Right lobe of liver (tissue), 6 donors: ENCODE measurements around the gene RBFOX1. TPM values are rescaled to one million over a fixed set of nuclear protein-coding genes. Genes with fewer than 3 reads are reported as not detected.

Experiments used
- ATAC-seq, 4 donors: fragments of 200-7000 bp; cut with Tn5 transposase; one replicate each; pipeline ENCODE4 v1.9.1; 2020; ENCODE audit warnings: mild to moderate bottlenecking in 4 of 4, moderate library complexity in 4 of 4
- DNase-seq, 3 donors: peaks; one replicate each; pipeline ENCODE4 v3.0.0-alpha.2; 2020
- H3K27ac ChIP-seq, 3 donors: fragments of 200-600 bp; one replicate each; pipeline ENCODE4 v1.8.0; 2022
- H3K27me3 ChIP-seq, 2 donors: fragments of 200-600 bp; one replicate each; pipeline ENCODE4 v1.8.0; 2022
- H3K36me3 ChIP-seq, 4 donors: fragments of 200-600 bp; sonication (generic) in 1 of 4; one replicate each; pipeline versions ENCODE4 v1.5.1 to v1.8.0; 2017 to 2022; ENCODE audit warnings: control low read depth in 1 of 4
- H3K4me1 ChIP-seq, 4 donors: fragments of 200-600 bp; sonication (generic) in 1 of 4; one replicate each; pipeline versions ENCODE4 v1.5.1 to v1.8.0; 2017 to 2022; ENCODE audit warnings: control low read depth in 1 of 4
- H3K4me3 ChIP-seq, 3 donors: fragments of 200-600 bp; one replicate each; pipeline ENCODE4 v1.8.0; 2022
- H3K9me3 ChIP-seq, 4 donors: fragments of 200-600 bp; sonication (generic) in 1 of 4; one replicate each; pipeline versions ENCODE4 v1.5.1 to v1.8.0; 2017 to 2022; ENCODE audit warnings: control low read depth in 1 of 4
- CTCF ChIP-seq, 4 donors: fragments of 200-600 bp in 3 of 4; fragments of 450-650 bp in 1 of 4; IDR thresholded peaks; one replicate each; pipeline versions ENCODE4 v1.5.1 to v1.8.0; 2016 to 2022; ENCODE audit warnings: antibody characterized with exemption in 4 of 4, mild to moderate bottlenecking in 2 of 4
- POLR2A ChIP-seq: fragments of 450-650 bp; IDR thresholded peaks from one replicate; pipeline ENCODE4 v1.6.1; 2017; ENCODE audit warnings: antibody characterized with exemption, mild to moderate bottlenecking
- WGBS: methylation state at CpG from one replicate; pipeline ENCODE4 v1.1.6; 2018; ENCODE audit warnings: low coverage, low lambda C conversion rate; ENCODE audit not compliant: insufficient coverage; ENCODE audit errors: missing lambda C conversion rate; 5-methylcytosine and 5-hydroxymethylcytosine counted together
- intact Hi-C, 2 donors: fragments of 100-400 bp; cut with DNase I; formaldehyde crosslinking; loops; one replicate each; pipeline versions ENCODE4 v1.11.2 to v1.14.1; 2022
- total RNA-seq, 6 experiments: library from RNA; depleted of rRNA in 2 of 6; stranded (reverse); fragments of >200 nt in 2 of 6; fragmentation: NEBNext Ultra II Directional in 3 of 6; extraction: Animal tissue kit (Norgen Biotek cat#: 25700) in 3 of 6; gene quantifications; one replicate each; pipeline versions ENCODE4 v1.1.0 to v1.2.4, GENCODE V29; 2016 to 2023
- donor health status: DM: no; HTN: yes; CAD: no.
- donor health status: DM: no; HTN: no; CAD: no.
- donor health status: DM: no; HTN: no; CAD: no.
- donor health status: DM: no; HTN: yes; CAD: no.
- donor health status: DM: no; HTN: yes; CAD: no.

RBFOX1 gene
- total RNA-seq, 6 experiments from 2014 or later, result 0.19 TPM; not detected in 5

GRCh38 chr16:7377231-7377630 is 44.6 kb downstream of the RBFOX1 start:
- Histone ChIP-seq H3K36me3 (no peaks in the 10 kb centered on the region), H3K9me3 (no peaks in the 10 kb centered on the region), H3K27me3 (no peaks in the 10 kb centered on the region), H3K4me3 (no peak overlapping the region), H3K4me1 (no peaks in the 10 kb centered on the region), H3K27ac (no peak overlapping the region)
- DNase-seq, result no peak
- TF ChIP-seq POLR2A (no peak), CTCF (IDR thresholded peaks at IDR 0.05) (no peak)
- ATAC-seq, result no peak
- WGBS, result 44% methylated on average over 5 of the region's 5 CpGs
- intact Hi-C loops, result no loop called here

GRCh38 chr16:7378024-7378695 is 45.5 kb downstream of the RBFOX1 start:
- Histone ChIP-seq H3K4me1 (no peaks in the 10 kb centered on the region), H3K9me3 (no peaks in the 10 kb centered on the region), H3K27me3 (no peaks in the 10 kb centered on the region), H3K36me3 (no peaks in the 10 kb centered on the region), H3K4me3 (no peak overlapping the region), H3K27ac (no peak overlapping the region)
- intact Hi-C loops, result no loop called here
- 40% methylated on average over 7 of the region's 16 CpGs for WGBS
- ATAC-seq, result no peak
- TF ChIP-seq CTCF (IDR thresholded peaks at IDR 0.05) (no peak), POLR2A (no peak)
- DNase-seq, result no peak

- Histone ChIP-seq H3K4me1 (no peaks in the 10 kb centered on the region), H3K36me3 (no peaks in the 10 kb centered on the region), H3K27me3 (no peaks in the 10 kb centered on the region), H3K9me3 (no peaks in the 10 kb centered on the region), H3K27ac (no peak overlapping the region), H3K4me3 (no peak overlapping the region)
- no peak for TF ChIP-seq POLR2A
- no peak for TF ChIP-seq CTCF (IDR thresholded peaks at IDR 0.05)
- intact Hi-C loops, result no loop called here
- whole genome bisulfite sequencing, result 50% methylated on average over 5 of the region's 5 CpGs
- no peak for DNase-seq
- ATAC-seq, result no peak
These were observed 47.8 kb downstream of the RBFOX1 start for GRCh38 chr16:7380441-7380840.

GRCh38 chr16:7380911-7381310 is 48.3 kb downstream of the RBFOX1 start:
- ATAC-seq, result no peak
- intact Hi-C loops, result no loop called here
- Histone ChIP-seq H3K27ac (no peak overlapping the region), H3K9me3 (no peaks in the 10 kb centered on the region), H3K4me1 (no peaks in the 10 kb centered on the region), H3K4me3 (no peak overlapping the region), H3K36me3 (no peaks in the 10 kb centered on the region), H3K27me3 (no peaks in the 10 kb centered on the region)
- WGBS, result 15% methylated on average over 3 of the region's 3 CpGs
- no peak for TF ChIP-seq CTCF (IDR thresholded peaks at IDR 0.05)
- TF ChIP-seq POLR2A, result no peak
- no peak for DNase-seq
